Stimulated activated CD4-positive, alpha-beta T cell treated with anti-CD3 and anti-CD28 coated beads, Interleukin-4, amount 100 ng/mL, for 24 hours (primary cell): ENCODE data around the gene GLG1.
"Not testable (repeated sequence)": the region's sequence is repeated elsewhere in the genome, so short reads cannot be mapped to it uniquely, and the experiment has no call there.

ENCODE experiments used
- DNase-seq: peaks from one replicate; pipeline ENCODE4 v3.0.0-alpha.2; 2020

The GLG1 gene

DNA sequence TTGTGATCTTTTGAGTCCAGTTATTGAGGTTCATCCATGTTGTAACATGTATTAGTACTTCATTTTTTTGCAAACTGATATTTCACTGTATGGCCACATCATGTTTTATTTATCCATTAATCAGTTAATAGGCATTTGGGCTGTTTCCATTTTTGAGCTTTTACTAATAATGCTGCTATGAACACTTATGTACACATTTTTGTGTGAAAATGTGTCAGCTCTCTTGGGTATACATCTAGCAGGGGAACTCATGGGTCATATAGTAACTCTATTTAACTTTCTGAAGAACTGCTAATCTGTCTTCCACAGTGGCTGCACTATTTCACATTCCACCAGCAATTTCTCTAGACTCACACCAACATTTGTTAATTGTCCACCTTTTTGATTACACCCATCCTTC lies 82.0 kb downstream of the GLG1 start:
- no peak for DNase-seq

DNA sequence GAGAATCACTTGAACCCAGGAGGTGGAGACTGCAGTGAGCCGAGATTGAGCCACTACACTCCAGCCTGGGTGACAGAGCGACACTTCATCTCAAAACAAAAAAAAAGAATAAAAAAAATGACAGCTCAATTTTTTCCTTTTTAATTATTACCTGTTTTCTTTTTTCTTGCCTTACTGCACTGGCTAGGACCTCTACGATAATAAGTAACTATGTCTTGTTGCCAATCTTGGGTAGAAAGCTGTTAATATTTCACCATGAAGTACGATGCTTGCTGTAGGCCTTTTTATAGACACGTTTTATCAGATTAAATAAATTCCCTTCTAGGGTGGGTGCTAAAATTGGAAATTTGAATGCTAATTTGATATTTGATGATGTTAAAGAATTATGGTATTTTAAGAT lies 82.8 kb downstream of the GLG1 start:
- DNase-seq = no peak

GRCh38 chr16:74523706-74524105 lies 83.2 kb downstream of the GLG1 start:
- not testable (repeated sequence) for DNase-seq

GRCh38 chr16:74522160-74522559 lies 84.8 kb downstream of the GLG1 start:
- DNase-seq = no peak

GRCh38 chr16:74521691-74522090 lies 85.2 kb downstream of the GLG1 start:
- DNase-seq = no peak

DNA sequence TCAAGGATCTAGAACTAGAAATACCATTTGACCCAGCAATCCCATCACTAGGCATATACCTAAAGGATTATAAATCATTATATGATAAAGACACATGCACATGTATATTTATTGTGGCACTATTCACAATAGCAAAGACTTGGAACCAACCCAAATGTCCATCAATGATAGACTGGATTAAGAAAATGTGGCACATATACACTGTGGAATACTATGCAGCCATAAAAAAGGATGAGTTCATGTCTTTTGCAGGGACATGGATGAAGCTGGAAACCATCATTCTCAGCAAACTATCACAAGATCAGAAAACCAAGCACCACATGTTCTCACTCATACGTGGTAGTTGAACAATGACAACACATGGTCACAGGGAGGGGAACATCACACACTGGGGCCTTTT lies 88.0 kb downstream of the GLG1 start:
- DNase-seq = not testable (repeated sequence)

GRCh38 chr16:74511961-74512360 lies 95.0 kb downstream of the GLG1 start:
- DNase-seq = no peak

DNA sequence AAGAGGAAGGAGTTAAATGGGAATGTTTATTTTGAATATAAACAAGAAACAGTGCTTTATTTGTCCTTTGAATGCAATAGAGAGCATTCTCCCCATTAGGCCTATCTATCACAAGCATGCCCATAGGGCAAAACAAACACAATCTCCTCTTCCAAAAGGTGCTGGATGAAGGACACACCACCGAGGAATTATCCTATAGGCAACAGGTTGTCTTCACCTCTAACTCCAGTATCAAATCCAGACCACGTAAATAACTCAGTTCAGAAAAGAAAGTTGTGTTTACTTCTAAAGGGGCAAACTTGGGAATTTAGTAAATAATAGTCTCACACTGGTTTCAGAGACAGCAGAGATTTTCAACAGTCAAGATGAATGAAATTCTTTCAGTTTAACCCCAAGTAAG lies 101.9 kb downstream of the GLG1 start:
- no peak for DNase-seq

- DNase-seq = no peak
These were observed 103.5 kb downstream of the GLG1 start for GRCh38 chr16:74503412-74503811.

DNA sequence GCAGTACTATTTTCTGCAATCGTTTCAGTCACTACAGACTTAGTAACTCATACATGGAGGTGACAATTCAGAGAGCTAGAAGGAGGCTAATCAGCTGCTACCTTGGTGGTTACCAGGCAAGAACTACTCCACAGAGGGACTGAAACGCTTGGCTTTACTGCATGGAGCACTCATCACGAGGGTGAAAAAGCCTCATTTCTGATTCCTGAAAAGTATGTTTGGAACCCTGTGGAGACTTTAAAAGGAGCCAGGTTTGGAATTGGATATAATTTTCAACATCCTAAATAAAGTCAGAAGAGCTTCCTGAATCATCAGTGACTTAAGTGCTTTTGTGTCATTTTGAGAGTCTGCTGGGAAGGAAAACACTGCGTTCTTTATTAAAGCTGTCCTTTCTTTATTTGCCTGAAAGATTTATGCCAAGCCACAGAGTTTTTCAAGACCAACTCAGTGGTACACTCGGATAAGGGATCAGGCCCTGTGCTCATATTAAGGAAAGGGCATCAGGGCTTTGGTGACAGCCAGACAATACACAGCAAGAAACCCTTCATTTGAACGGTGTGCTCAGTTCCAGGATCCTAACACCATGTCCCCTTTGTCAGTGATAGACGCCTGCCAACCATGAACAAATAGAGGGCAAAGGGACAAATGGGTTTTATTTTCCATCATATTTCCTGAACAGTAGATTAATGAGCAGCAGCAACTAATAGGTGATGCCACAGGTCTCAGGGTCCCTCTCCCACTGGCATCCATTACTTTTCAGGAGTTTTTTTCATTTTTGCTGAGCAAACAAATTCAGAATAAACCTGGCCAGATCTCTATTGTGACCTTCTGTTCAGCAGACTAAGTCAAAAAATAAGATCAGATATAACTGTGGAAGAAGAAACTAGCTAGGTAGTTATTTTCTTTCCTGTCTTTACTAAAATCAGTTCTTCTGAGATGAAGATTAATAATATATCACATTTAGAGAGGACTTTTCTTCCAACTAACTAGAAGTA lies 105.1 kb downstream of the GLG1 start:
- DNase-seq = no peak

GRCh38 chr16:74500907-74501306 lies 106.0 kb downstream of the GLG1 start:
- no peak for DNase-seq

- DNase-seq = no peak
These were observed 107.8 kb downstream of the GLG1 start for GRCh38 chr16:74499114-74499513.

DNA sequence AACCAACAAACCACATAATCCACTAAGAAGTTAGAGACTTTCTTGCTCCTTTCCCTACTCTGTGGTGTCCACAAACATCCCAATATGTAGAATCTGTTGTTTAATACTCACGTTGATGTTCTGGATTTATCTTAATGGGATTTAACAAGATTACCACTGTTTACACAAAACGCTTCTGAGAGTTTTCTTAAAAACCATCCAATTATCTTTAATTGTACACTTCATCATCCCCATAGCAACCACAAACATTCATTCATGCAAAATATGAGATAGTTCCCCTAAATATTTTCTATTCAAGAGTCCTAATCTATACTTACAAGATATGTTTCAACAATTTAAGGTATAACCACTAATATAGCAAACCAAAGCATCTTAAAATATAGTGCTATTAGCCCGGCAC lies 109.2 kb downstream of the GLG1 start:
- DNase-seq = no peak

GRCh38 chr16:74496054-74496453 lies 110.9 kb downstream of the GLG1 start:
- no peak for DNase-seq

- DNase-seq = no peak
These were observed 113.9 kb downstream of the GLG1 start for GRCh38 chr16:74492976-74493375.

DNA sequence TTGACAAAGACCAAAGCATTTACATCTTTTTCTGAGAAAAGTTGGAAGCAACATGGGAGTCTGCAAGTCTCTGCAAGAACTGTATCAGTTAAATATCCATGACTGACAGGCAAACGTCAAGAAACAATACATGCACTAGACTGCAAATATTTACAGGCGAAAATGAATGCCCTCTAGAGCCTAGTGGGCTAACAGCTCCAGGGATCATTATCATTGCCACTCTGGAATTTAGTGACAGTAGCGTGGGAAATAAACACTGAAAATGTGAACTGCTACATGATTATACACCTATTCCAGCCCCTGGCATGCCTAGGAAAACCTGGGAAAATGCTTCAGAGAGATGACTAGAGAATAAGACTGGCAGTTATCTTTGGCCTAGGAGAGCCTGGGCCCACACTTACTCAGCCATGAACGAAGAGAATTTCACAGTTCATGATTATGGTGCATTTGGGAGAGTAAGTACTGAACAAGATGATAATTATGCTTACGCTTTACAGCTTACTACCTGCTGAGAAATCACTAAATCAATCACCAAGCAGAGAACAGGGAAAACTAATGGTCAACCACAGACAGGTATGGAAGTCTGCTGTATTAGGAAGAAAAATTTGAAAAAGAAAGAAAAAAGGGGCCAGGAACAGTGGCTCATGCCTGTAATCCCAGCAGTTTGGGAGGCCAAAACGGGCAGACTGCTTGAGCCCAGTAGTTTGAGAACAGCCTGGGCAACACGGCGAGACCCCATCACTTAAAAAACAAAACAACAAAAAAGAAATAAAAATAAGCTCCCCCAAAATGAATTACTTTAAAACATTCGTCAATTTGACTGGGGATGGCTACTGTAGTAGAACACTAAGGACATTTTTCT lies 119.0 kb downstream of the GLG1 start:
- no peak for DNase-seq

DNA sequence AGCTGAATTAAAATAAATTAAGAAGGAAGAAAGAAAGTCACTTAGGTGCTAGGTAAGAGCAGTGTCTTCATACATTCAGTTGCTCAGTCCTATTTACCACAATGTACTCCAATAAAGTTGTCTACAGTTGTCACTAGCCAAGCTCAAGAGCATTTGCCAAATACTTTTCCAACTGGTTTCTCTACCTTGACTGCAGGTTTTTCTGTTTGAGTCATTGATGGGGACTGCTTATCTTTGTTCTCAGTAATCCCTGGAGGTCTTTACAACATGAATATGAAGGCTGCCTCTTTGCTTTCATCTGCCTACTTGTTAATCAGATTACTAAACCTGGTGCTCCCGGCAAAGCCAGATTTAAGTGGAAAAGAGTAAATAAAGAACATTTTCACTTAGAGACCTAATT lies 121.0 kb downstream of the GLG1 start:
- no peak for DNase-seq

GRCh38 chr16:74480150-74481029 lies 126.5 kb downstream of the GLG1 start:
- no peak for DNase-seq

GRCh38 chr16:74477226-74477625 lies 129.7 kb downstream of the GLG1 start:
- no peak for DNase-seq

DNA sequence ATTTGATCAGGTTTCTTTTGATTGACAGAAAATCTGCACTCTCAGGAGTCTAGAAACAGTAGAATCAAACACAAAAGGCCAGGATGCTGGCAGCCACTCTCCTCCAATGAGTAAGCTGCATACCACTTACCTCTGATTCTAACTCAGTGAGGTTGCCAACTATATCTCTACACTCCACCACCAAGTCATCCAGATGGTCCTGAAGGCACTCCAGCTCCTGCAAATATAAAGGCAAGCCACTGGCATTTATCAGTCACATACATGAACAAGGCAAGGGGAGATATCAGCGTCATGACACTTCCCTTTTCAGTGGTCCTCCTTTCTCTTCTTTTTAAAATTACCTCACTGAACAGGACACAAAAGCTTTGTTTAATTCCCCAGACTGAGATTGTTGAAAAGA lies 132.5 kb downstream of the GLG1 start:
- no peak for DNase-seq

DNA sequence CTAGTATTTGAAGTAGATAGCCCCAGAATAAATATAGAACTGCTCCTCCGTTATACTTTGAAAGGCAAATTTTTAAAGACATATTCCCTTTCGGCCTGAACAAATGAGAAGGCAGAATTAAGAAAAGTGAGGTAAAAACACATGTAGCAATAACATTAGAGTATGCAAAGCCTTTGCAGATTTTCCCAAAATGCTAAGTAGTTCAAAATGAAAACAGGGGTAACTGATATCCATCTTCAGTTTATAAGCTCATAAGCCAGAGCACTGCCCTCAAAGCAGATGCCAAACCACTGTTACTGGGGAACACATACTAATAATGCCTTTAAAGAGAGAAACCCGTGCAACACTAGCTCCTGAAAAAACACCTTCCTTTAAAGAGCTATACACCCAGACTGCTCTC lies 134.4 kb downstream of the GLG1 start:
- DNase-seq = no peak

DNA sequence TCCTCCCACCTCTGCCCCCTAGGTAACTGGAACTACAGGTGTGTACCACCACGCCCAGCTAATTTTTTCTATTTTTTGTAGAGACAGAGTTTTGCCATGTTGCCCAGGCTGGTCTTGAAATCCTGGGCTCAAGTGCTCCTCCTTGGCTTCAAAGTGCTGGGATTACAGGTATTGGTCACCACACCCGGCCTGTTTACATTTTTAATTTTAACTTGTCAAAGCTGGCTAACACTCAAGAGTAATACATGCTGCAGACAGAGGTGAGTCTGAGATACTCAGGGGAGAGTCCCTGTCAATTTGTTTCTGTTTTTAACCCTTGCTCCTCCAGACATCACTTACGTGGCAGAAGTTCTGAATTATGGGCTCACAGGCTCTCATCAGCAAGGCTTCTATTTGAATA lies 134.9 kb downstream of the GLG1 start:
- DNase-seq = no peak

- no peak for DNase-seq
These were observed 136.9 kb downstream of the GLG1 start for GRCh38 chr16:74469946-74470478.
